GM13976 (cell line): Measurements from ENCODE around the gene RAB13.

ENCODE experiments used
- DNase-seq: peaks from one replicate; pipeline ENCODE4 v3.0.0; 2012; ENCODE audit warnings: low spot score
- CTCF ChIP-seq: IDR thresholded peaks from 2 replicates; pipeline ENCODE4 v1.5.1; 2012; ENCODE audit warnings: borderline replicate concordance, mild to moderate bottlenecking; ENCODE audit not compliant: insufficient read depth; ENCODE audit errors: extremely low read depth, missing control alignments, control extremely low read depth
- in situ Hi-C: fragments of 300-500 bp; cut with MboI; formaldehyde crosslinking; loops from one replicate; pipeline ENCODE4 v1.12.0; 2022; ENCODE audit warnings: low sequenced_read_pairs, mixed read lengths, inconsistent platforms; ENCODE audit not compliant: unreplicated experiment

RAB13 gene

GRCh38 chr1:153977250-153978240 is 8.6 kb downstream of the RAB13 start, which contains the start of gene JTB:
TSS of gene JTB (minus strand) at chr1:153977674. CDS start at chr1:153977252, 422 bp downstream.
- in situ Hi-C loops, result no loop called here
- TF ChIP-seq CTCF, result no peak
- peak; percentile 93 for DNase-seq

GRCh38 chr1:153976819-153977249 is 9.3 kb downstream of the RAB13 start:
- in situ Hi-C loops, result no loop called here
- no peak for TF ChIP-seq CTCF
- DNase-seq, result no peak

DNA sequence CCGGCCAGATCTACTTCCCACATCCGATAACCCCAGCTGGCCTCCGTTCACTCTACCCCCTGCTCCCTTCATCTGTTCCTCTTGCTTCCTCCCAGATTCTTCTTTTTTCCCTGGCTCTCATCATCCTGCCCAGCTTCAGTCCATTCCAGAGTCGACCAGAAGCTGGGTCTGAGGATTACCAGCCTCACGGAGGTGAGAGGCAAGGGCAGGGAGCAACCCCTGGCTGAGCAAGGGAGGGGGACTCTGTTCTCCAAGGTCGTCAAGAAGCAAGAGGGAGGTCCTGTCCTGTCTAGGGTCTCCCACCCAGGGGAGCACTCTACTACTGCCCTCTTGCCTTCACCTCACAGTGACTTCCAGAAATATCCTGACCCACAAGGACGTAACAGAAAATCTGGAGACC is 12.6 kb downstream of the RAB13 start:
- TF ChIP-seq CTCF, result no peak
- in situ Hi-C loops, result no loop called here

GRCh38 chr1:153973071-153973470 is 13.1 kb downstream of the RAB13 start:
- DNase-seq, result no peak
- no peak for TF ChIP-seq CTCF
- in situ Hi-C loops, result no loop called here

More for the DNA sequence above, 12.6 kb downstream of the RAB13 start:
- DNase-seq, result no peak

GRCh38 chr1:153970346-153970745 is 15.8 kb downstream of the RAB13 start:
- in situ Hi-C loops, result no loop called here
- no peak for DNase-seq
- no peak for TF ChIP-seq CTCF

DNA sequence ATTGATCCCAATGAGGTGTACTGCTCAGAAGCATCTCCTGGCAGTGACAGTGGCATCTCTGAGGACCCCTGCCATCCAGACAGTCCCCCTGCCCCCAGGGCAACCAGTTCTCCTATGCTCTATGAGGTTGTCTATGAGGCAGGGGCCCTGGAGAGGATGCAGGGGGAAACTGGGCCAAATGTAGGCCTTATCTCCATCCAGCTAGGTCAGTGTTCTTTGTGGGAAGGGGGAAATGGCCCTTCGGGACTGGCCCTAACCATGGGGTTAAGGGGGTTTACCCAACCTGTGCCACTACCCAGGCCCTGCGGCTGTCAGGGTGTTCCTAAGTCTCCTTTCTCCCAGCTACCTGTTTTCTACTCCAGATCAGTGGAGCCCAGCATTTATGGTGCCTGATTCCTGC is 17.2 kb downstream of the RAB13 start:
- in situ Hi-C loops, result no loop called here
- TF ChIP-seq CTCF, result no peak
- no peak for DNase-seq
